ENCODE data around the gene DRC1.

The DRC1 gene

GRCh38 chr2:26477126-26477910 is 75.6 kb downstream of the DRC1 start:
- DNase-seq (ENCODE audit: low read depth, low spot score) = no peak

- DNase-seq (ENCODE audit: low read depth, low spot score) = no peak
These were observed 76.2 kb downstream of the DRC1 start, which contains the start of gene OTOF for GRCh38 chr2:26477911-26478253. TSS of gene OTOF (minus strand) at chr2:26478124.

- DNase-seq (ENCODE audit: low read depth, low spot score) = no peak
These were observed 76.6 kb downstream of the DRC1 start for GRCh38 chr2:26478366-26478765.

GRCh38 chr2:26479131-26479788 is 77.5 kb downstream of the DRC1 start:
- DNase-seq (ENCODE audit: low read depth, low spot score) = no peak

DNA sequence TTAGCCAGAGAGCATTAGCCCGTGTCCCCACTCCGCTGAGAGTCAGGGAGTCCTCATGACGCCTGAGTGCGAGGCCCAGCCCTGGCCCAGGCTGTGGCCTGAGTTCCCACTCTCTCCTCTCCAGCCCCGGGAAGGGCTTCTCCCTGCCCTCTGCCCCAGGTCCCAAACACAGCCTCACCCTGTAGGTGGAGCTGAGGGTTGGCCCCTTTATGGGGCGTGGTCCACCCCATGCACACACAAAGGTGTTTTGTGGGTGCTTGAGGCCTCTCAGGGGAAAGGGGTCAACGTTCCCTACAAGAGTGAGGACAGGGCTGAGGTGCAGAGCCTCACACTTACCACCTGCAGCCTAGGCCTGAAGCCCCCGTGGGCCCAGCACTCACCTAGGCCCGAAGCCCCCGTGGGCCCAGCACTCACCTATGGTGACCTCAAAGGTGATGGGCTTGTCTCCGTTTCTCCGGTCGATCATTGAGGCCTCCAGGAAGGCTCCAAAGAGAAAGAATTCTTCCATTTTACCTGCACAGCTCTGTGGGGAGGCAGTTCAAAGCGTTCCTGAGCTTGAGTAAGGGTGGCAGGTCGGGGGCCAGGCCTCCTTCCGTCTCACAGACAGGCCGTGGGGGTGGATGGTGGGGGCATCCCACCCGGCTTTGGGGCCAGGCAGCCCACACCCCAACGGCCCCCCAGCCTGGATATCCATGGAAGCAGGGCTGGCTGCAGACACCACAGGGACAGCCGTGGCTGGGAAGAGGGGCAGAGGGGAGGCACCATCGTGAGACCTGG is 78.3 kb downstream of the DRC1 start:
- DNase-seq (ENCODE audit: low read depth, low spot score) = no peak

- DNase-seq (ENCODE audit: low read depth, low spot score) = no peak
These were observed 79.1 kb downstream of the DRC1 start for GRCh38 chr2:26480566-26481423.

GRCh38 chr2:26481706-26482105 is 80.0 kb downstream of the DRC1 start:
- no peak for DNase-seq (ENCODE audit: low read depth, low spot score)

- DNase-seq (ENCODE audit: low read depth, low spot score) = no peak
These were observed 80.7 kb downstream of the DRC1 start for GRCh38 chr2:26482211-26483026.

DNA sequence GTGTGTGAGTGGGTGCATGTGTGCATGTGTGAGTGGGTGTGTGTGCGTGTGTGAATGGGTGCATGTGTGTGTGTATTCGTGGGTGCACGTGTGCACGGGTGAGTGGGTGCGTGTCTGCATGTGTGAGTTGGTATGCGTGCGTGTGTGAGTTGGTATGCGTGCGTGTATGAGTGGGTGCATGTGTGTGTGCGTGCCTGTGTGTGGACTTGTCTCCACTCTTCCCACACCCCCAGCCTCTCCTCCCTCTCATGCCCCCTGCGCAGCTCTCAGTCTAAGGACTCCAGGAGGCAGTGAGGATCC is 81.3 kb downstream of the DRC1 start:
- no peak for DNase-seq (ENCODE audit: low read depth, low spot score)

- no peak for DNase-seq (ENCODE audit: low read depth, low spot score)
These were observed 81.8 kb downstream of the DRC1 start for GRCh38 chr2:26483516-26483915.

DNA sequence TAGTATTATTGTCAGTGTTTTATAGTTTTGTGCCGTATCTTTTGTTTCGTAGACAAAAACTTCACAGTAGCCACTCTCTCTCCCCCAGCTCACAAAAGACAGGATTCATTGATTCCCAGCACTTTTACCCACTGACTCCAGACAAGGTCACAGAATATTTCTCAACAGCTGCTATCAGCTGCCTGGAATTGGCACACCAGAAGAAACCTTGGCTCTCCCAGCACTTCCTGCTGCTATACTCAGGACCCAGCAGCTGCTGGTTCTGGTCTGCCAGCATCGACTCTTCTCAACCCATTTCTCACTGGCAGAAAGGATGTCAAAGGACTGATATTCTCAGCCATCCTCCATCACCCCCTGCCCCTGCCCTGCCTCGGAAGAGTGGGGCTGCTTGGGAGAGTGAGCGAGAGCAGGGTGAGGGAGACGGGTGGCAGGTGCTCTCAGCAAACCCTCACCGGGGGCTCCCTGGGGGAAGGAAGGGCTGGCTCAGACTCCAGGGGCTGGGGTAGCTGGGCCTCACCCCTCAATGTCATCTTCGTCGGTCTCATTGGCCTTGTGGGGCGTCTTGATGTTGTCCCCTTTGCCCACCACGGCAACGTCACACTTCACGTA is 82.3 kb downstream of the DRC1 start:
- no peak for DNase-seq (ENCODE audit: low read depth, low spot score)

- no peak for DNase-seq (ENCODE audit: low read depth, low spot score)
These were observed 82.9 kb downstream of the DRC1 start for GRCh38 chr2:26484579-26484978.

GRCh38 chr2:26485099-26485498 is 83.4 kb downstream of the DRC1 start:
- no peak for DNase-seq (ENCODE audit: low read depth, low spot score)

- DNase-seq (ENCODE audit: low read depth, low spot score) = no peak
These were observed 84.2 kb downstream of the DRC1 start for GRCh38 chr2:26485725-26486418.

DNA sequence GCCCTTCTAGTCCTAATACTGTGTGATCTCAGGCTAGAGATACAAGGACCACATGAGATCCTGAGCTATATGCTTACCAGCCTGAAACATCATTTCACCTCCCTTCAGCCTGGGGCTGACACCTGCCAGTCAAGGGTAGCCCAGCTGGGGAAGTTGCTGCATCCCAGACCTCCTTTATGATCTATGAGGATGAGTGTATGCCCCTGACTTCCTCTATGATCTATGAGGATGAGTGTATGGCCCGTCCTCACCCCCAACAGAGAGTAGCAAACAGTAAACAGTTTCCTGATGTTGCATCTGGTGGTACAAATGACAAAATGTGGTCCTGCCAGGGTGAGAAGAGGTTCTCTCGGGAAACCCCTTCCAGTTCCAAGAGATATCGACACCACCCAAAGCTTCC is 85.1 kb downstream of the DRC1 start:
- no peak for DNase-seq (ENCODE audit: low read depth, low spot score)

- no peak for DNase-seq (ENCODE audit: low read depth, low spot score)
These were observed 85.5 kb downstream of the DRC1 start for GRCh38 chr2:26487192-26487591.

DNA sequence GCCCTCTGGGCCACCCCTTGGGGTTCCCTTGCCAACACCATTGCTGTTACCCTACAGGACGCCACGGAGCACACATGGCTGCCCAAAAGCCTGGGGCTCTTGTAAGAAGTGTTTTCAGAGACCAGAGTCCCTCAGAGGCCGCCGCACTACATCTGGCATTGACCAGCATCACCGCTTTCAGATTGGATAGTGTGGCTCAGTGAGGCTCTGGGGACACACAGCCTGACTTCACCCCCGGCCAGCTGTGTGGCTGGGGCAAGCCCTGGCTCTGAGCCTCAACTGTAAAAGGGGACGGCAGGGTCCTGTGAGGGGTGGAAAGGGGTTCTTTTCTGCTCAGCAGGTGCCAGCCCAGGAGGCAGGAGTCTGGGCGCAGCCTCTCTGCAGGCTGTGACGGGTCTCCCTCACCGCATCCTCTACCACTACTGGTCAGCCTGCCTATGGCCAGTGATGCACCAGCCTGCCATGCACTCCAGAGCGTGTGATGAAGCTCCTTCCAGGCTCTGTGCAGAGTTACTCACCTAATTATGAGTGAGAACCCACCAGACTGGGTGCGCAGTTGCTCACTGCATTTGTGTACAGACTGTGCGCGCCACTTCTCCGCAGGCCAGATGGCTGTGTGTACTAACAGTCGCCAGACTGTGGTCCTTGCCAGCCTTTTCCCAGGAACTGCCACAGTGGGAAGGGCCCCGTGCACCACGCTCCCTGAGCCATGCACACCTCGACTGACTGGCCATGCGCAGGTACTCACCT is 86.9 kb downstream of the DRC1 start:
- no peak for DNase-seq (ENCODE audit: low read depth, low spot score)

- no peak for DNase-seq (ENCODE audit: low read depth, low spot score)
These were observed 87.6 kb downstream of the DRC1 start for GRCh38 chr2:26489213-26489850.

Data from iPS DF 19.7 (cell line).